HFFc6 (cell line): ENCODE results near the gene RPS14. TPM values are rescaled to one million over a fixed set of nuclear protein-coding genes. Genes with fewer than 3 reads are reported as not detected.
"Not testable (repeated sequence)": the region's sequence is repeated elsewhere in the genome, so short reads cannot be mapped to it uniquely, and the experiment has no call there.

Experiments used
- DNase-seq: peaks from one replicate; pipeline ENCODE4 v3.0.0-alpha.2; 2018
- H3K27ac Mint-ChIP-seq: 2 replicates; pipeline ENCODE4 v1.8.0; 2020; ENCODE audit warnings: mild to moderate bottlenecking, mixed read lengths
- H3K27me3 Mint-ChIP-seq: 2 replicates; pipeline ENCODE4 v1.8.0; 2021; ENCODE audit warnings: mild to moderate bottlenecking, moderate library complexity, mixed read lengths; ENCODE audit not compliant: insufficient read depth
- H3K36me3 Mint-ChIP-seq: 2 replicates; pipeline ENCODE4 v1.8.0; 2021; ENCODE audit warnings: low read depth, mixed read lengths
- H3K4me1 Mint-ChIP-seq: 2 replicates; pipeline ENCODE4 v1.8.0; 2020; ENCODE audit warnings: low read depth, mixed read lengths
- H3K4me3 Mint-ChIP-seq: 2 replicates; pipeline ENCODE4 v1.8.0; 2020; ENCODE audit warnings: mild to moderate bottlenecking, moderate library complexity, mixed read lengths
- H3K9me3 Mint-ChIP-seq: 2 replicates; pipeline ENCODE4 v1.8.0; 2020; ENCODE audit warnings: mild to moderate bottlenecking, mixed read lengths
- CTCF ChIP-seq: fragments of 200-600 bp; sonication (generic); IDR thresholded peaks from 2 replicates; pipeline ENCODE4 v1.5.0; 2021; ENCODE audit warnings: antibody characterized with exemption, mild to moderate bottlenecking
- total RNA-seq, 6 experiments: library from RNA; stranded (reverse); fragmentation: NEBNext Ultra II Directional; extraction: Animal tissue kit (Norgen Biotek cat#: 25700); gene quantifications; 2 replicates in 1 of 6; 3 replicates in 5 of 6; pipeline ENCODE4 v1.2.3, GENCODE V29; 2021

Gene RPS14
- total RNA-seq, 6 experiments from 2014 or later = 1,658 to 2,163 (median 1,911) TPM

DNA sequence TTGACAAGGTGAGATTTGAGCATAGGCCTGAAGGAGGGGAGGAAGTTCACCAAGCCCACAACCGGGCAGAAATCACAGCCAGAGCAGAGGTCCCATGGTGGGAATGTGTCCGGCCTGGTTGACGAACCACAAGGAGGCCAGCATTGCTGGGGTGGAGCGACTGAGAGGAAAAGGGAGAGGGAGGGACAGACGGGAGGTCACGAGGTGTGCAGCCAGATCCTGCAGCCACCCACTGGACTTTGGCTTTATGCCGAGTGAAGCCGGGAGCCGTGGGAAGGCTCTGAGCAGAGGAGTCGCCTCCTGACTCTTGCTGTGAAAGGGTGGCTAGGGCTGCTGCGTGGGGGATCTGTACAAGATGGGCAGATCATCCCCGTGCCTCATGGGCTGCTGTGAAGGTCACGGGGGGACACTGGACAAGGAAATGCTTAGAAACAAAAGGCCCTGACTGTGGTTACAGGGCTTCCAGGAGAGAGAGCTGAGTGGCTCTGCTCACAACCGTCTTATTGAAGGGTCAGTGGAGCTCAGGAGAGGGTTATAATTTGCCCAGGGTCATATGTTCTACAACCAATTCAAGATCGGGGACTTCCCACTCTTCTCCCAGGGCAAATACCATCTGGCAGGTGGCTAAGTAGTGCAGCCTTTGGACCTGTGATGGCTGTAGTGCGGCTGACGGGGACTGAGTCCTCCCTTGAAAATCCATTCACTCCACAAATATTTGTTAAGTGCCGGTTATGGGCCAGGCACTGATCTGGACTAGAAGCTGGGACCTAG, 21.2 kb downstream of the RPS14 start:
- Mint-ChIP-seq H3K36me3 (no peaks in the 10 kb centered on the region), H3K27me3 (no peaks in the 10 kb centered on the region; the same call in 1 of the 2 replicates), H3K4me1 (no peaks in the 10 kb centered on the region), H3K9me3 (no peaks in the 10 kb centered on the region), H3K4me3 (no peak overlapping the region), H3K27ac (no peak overlapping the region)
- TF ChIP-seq CTCF = no peak
- DNase-seq = no peak

GRCh38 chr5:150426165-150426564, 23.4 kb downstream of the RPS14 start:
- not testable (repeated sequence) for DNase-seq, H3K27me3 Mint-ChIP-seq, H3K4me1 Mint-ChIP-seq, H3K9me3 Mint-ChIP-seq, H3K36me3 Mint-ChIP-seq, H3K4me3 Mint-ChIP-seq, H3K27ac Mint-ChIP-seq

- no peak overlapping the region for H3K4me3 Mint-ChIP-seq
- no peak for DNase-seq
- H3K9me3 Mint-ChIP-seq = no peaks in the 10 kb centered on the region
- no peak overlapping the region for H3K27ac Mint-ChIP-seq
- H3K27me3 Mint-ChIP-seq = peaks cover 6% of the 10 kb centered on the region
- no peak for TF ChIP-seq CTCF
- H3K4me1 Mint-ChIP-seq = no peaks in the 10 kb centered on the region
- no peaks in the 10 kb centered on the region for H3K36me3 Mint-ChIP-seq
These were observed 26.8 kb downstream of the RPS14 start for GRCh38 chr5:150422758-150423157.

DNA sequence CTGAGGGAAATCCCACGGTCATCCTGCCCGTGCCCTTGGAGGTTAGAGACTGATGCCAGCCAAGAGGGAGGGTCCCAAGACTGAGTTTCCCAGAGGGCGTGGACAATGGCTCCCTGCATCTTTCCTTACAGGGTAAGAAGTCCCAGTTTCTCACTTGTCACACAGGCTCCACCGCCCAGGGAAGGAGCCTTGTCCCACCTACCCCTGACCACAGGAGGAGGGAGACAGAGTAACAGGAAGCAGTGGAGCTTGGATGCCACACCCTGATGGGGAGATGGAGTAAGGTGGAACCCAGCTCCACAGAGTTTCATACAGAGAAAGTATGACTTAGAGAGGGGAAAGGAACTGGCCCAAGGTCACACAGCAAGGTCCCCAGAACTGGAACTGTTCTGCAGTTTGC, 27.5 kb downstream of the RPS14 start:
- no peak overlapping the region for H3K27ac Mint-ChIP-seq
- TF ChIP-seq CTCF = no peak
- H3K9me3 Mint-ChIP-seq = no peaks in the 10 kb centered on the region
- DNase-seq = no peak
- no peak overlapping the region for H3K4me3 Mint-ChIP-seq
- H3K27me3 Mint-ChIP-seq = peaks cover 6% of the 10 kb centered on the region
- no peaks in the 10 kb centered on the region for H3K4me1 Mint-ChIP-seq
- no peaks in the 10 kb centered on the region for H3K36me3 Mint-ChIP-seq

- TF ChIP-seq CTCF = no peak
- H3K27ac Mint-ChIP-seq = no peak overlapping the region
- peaks cover 8% of the 10 kb centered on the region for H3K27me3 Mint-ChIP-seq
- H3K36me3 Mint-ChIP-seq = no peaks in the 10 kb centered on the region
- H3K4me1 Mint-ChIP-seq = no peaks in the 10 kb centered on the region
- no peaks in the 10 kb centered on the region for H3K9me3 Mint-ChIP-seq
- no peak overlapping the region for H3K4me3 Mint-ChIP-seq
- no peak for DNase-seq
These were observed 29.8 kb downstream of the RPS14 start for GRCh38 chr5:150419630-150420270.

DNA sequence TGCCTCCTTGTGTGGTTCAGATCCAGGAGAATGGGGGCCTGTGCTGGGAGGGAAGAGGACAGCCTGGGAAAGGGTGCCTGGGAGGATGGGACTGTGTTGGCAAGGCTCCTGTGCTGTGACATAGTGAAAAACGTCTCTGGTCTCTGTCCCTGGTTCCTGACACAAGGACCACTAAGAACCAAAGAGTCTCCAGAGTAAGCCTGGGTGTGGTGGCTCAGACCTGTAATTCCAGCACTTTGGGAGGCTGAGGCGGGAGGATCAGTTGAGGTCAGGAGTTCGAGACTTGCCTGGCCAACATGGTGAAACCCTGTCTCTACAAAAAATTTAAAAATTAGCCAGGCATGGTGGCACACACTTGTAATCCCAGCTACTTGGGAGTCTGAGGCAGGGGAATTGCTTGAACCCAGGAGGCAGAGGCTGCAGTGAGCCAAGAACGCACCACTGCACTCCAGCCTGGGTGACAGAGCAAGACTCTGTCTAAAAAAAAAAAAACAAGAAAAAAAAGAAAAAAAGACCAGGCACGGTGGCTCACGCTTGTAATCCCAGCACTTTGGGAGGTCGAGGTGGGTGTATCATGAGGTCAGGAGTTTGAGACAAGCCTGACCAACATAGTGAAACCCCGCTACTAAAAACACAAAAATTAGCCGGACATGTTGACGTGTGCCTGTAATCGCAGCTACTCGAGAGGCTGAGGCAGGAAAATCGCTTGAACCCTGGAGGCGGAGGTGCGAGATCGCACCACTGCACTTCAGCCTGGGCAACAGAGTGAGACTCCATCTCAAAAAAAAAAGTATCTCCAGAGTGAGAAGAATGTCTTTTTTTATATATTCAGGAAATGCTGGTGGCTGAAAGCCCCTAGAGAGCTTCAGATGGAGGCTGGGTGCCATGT, 35.4 kb downstream of the RPS14 start:
- H3K36me3 Mint-ChIP-seq, H3K4me1 Mint-ChIP-seq, H3K27ac Mint-ChIP-seq, H3K27me3 Mint-ChIP-seq, H3K4me3 Mint-ChIP-seq, H3K9me3 Mint-ChIP-seq, DNase-seq: not testable (repeated sequence)
